Gastrocnemius medialis (tissue), 4 donors: ENCODE measurements around the gene TEX51. TPM values are rescaled to one million over a fixed set of nuclear protein-coding genes. Genes with fewer than 3 reads are reported as not detected.

Experiments
- ATAC-seq, 2 donors: fragments of 150-250 bp; one replicate each; pipeline ENCODE4 v1.9.1; 2016
- DNase-seq, 2 donors: peaks; one replicate each; pipeline ENCODE4 v3.0.0-alpha.2; 2019
- H3K27ac ChIP-seq, 4 donors: fragments of 200-600 bp; sonication (generic); 1 replicate in 1 of 4; 2 replicates in 3 of 4; pipeline ENCODE4 v1.5.1; 2016 to 2018; ENCODE audit warnings: mild to moderate bottlenecking in 2 of 4, moderate library complexity in 1 of 4
- H3K27me3 ChIP-seq, 3 donors: fragments of 200-600 bp; sonication (generic) in 2 of 3; 1 replicate in 1 of 3; 2 replicates in 2 of 3; pipeline versions ENCODE4 v1.5.1 to v1.6.0; 2016 to 2019; ENCODE audit warnings: mild to moderate bottlenecking in 1 of 3, moderate library complexity in 1 of 3
- H3K36me3 ChIP-seq, 2 donors: fragments of 200-600 bp; sonication (generic) in 1 of 2; one replicate each; pipeline ENCODE4 v1.5.1; 2017 to 2018
- H3K4me1 ChIP-seq, 2 donors: fragments of 200-600 bp; sonication (generic) in 1 of 2; one replicate each; pipeline ENCODE4 v1.5.1; 2016 to 2017; ENCODE audit warnings: mild to moderate bottlenecking in 2 of 2
- H3K4me3 ChIP-seq, 4 donors: fragments of 200-600 bp; sonication (generic) in 3 of 4; 1 replicate in 1 of 4; 2 replicates in 3 of 4; pipeline ENCODE4 v1.5.1; 2016 to 2019; ENCODE audit warnings: mild to moderate bottlenecking in 2 of 4
- H3K9me3 ChIP-seq, 3 donors: fragments of 200-600 bp; sonication (generic) in 2 of 3; 1 replicate in 1 of 3; 2 replicates in 2 of 3; pipeline ENCODE4 v1.5.1; 2016 to 2019
- POLR2A ChIP-seq, 2 donors: fragments of 450-650 bp; IDR thresholded peaks; one replicate each; pipeline ENCODE4 v1.6.1; 2017; ENCODE audit warnings: antibody characterized with exemption in 2 of 2, mild to moderate bottlenecking in 2 of 2, moderate library complexity in 2 of 2
- in situ Hi-C, 4 donors: fragments of 200-750 bp; cut with MboI; loops; one replicate each; pipeline versions ENCODE4 v1.15.0 to v1.8.0; 2017; ENCODE audit warnings: low sequenced_read_pairs in 4 of 4
- intact Hi-C: fragments of 100-400 bp; cut with DNase I; formaldehyde crosslinking; loops from one replicate; pipeline ENCODE4 v1.15.1; 2023; ENCODE audit warnings: low total_unique reads
- total RNA-seq, 4 donors: library from RNA; depleted of rRNA; stranded (reverse); fragments of >200 nt; gene quantifications; one replicate each; pipeline versions ENCODE4 v1.1.0 to v1.2.3, GENCODE V29; 2016
- TF ChIP-seq, protein P1 (sequence below), 5 experiments: fragments of 450-650 bp in 3 of 5; fragments of 200-600 bp in 2 of 5; sonication (generic) in 2 of 5; IDR thresholded peaks in 4 of 5; conservative IDR thresholded peaks in 1 of 5; 1 replicate in 4 of 5; 2 replicates in 1 of 5; pipeline ENCODE4 v1.5.1; 2016 to 2019; ENCODE audit warnings: antibody characterized with exemption in 5 of 5, mild to moderate bottlenecking in 3 of 5, moderate library complexity in 3 of 5

TEX51 gene
- total RNA-seq, 4 donors from 2014 or later, result not detected

GRCh38 chr2:126921066-126921465 lies 22.4 kb downstream of the TEX51 start:
- in situ Hi-C loops (no loop called here), intact Hi-C loops (no loop called here)
- Histone ChIP-seq H3K9me3 (no peaks in the 10 kb centered on the region), H3K27ac (no peak overlapping the region), H3K27me3 (no peaks in the 10 kb centered on the region), H3K4me3 (no peak overlapping the region), H3K36me3 (no peaks in the 10 kb centered on the region), H3K4me1 (no peaks in the 10 kb centered on the region)
- TF ChIP-seq POLR2A (IDR thresholded peaks at IDR 0.05), result no peak
- DNase-seq (no peak), ATAC-seq (no peak)

DNA sequence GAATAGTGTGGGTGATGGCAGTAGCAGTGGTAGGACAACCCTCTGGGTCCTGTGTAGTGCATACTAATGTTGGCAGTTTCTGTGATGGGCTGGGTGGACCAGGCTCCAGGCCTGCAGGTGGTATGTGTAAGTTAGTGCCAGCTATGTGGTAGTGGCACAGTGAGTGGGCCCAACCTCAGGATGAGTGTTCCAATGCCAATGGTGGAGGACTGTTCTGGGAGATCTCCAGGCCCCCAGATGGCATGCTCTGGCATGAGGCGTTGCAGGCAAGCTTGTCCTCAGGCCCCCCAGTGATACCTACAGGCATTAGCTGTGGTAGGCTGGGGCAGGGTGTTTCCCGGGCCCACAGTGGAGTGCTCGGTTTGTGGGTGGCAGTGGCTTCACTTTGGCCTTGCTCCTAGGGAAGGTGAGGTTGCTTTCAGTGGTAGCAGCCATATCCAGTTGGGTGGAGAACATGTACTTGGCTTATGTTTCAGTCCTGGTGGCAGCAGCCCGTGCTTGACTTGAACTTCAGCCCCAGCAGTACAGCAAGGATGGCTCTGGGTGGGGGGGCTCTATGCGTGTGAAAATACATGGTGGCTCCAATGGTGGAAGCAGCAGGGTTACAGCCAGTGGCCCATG lies 32.4 kb downstream of the TEX51 start:
- DNase-seq (no peak), ATAC-seq (no peak)
- Histone ChIP-seq H3K4me1 (no peaks in the 10 kb centered on the region), H3K27ac (no peak overlapping the region), H3K36me3 (no peaks in the 10 kb centered on the region), H3K27me3 (peaks cover 0 to 2% (median 0%) of the 10 kb centered on the region in 3 donors), H3K4me3 (no peak overlapping the region), H3K9me3 (no peaks in the 10 kb centered on the region)
- intact Hi-C loops, result no loop called here
- no peak for TF ChIP-seq POLR2A (IDR thresholded peaks at IDR 0.05)
- TF ChIP-seq, protein P1, sequence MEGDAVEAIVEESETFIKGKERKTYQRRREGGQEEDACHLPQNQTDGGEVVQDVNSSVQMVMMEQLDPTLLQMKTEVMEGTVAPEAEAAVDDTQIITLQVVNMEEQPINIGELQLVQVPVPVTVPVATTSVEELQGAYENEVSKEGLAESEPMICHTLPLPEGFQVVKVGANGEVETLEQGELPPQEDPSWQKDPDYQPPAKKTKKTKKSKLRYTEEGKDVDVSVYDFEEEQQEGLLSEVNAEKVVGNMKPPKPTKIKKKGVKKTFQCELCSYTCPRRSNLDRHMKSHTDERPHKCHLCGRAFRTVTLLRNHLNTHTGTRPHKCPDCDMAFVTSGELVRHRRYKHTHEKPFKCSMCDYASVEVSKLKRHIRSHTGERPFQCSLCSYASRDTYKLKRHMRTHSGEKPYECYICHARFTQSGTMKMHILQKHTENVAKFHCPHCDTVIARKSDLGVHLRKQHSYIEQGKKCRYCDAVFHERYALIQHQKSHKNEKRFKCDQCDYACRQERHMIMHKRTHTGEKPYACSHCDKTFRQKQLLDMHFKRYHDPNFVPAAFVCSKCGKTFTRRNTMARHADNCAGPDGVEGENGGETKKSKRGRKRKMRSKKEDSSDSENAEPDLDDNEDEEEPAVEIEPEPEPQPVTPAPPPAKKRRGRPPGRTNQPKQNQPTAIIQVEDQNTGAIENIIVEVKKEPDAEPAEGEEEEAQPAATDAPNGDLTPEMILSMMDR (IDR thresholded peaks at IDR 0.05 in 4 of 5, conservative IDR thresholded peaks at IDR 0.05 in 1 of 5), result no peak
- in situ Hi-C loops, result no loop called here

DNA sequence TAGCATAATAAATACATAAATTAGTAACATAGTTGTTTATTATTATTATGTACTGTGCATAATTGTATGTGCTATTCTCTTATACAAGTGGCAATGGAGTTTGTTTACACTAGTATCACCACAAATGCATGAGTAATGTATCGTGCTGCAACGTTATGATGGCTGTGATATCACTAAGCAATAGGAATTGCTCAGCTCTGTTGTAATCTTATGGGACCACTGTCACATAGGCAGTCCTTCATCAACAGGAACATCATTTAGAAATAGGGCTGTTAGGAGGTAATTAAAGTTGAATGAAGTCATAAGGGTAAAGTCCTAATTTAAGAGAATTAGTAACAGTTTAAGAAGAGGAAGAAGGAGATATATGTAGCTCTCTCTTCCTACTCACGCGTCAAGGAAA lies 33.8 kb downstream of the TEX51 start:
- intact Hi-C loops, result no loop called here
- Histone ChIP-seq H3K4me1 (no peaks in the 10 kb centered on the region), H3K9me3 (no peaks in the 10 kb centered on the region), H3K36me3 (no peaks in the 10 kb centered on the region), H3K4me3 (no peak overlapping the region), H3K27me3 (peaks cover 0 to 2% (median 0%) of the 10 kb centered on the region in 3 donors), H3K27ac (no peak overlapping the region)
- DNase-seq (no peak), ATAC-seq (no peak)
- no peak for TF ChIP-seq POLR2A (IDR thresholded peaks at IDR 0.05)
- in situ Hi-C loops, result no loop called here

DNA sequence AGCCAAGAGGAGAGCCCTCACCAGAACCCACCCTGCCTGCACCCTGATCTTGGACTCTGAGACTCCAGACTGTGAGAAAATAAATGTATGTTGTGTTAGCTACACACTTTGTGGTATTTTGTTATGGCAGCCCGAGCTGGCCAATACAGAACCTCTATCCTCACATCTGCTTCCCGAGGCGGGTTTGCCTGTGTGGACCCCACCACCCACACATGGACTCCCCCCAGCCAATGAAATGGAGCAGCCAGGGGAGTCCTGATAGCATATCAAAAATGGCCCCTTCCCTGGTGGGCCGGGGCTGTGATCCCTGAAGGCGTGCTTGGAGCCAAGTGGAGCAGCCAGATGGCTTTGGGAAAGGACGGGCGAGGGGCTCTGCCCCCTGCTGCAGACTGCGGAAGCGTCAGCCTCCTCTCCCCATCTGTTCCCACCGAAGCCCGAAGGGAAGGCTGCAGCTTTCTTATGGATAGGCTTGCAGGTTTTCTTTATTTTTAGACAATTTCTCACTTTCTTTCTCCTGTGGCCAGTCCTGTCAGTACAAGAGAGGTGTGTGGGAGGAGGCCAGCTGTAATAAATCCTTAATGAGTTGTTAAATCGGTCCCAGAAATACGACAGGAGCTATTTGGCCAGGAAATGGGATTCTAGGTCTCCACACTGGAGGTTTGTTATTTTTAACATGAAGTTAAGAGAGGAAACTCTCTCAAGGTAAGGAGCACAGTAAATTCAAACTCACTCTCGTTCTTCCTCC lies 34.4 kb downstream of the TEX51 start:
- DNase-seq (no peak), ATAC-seq (no peak)
- intact Hi-C loops, result no loop called here
- Histone ChIP-seq H3K4me1 (no peaks in the 10 kb centered on the region), H3K27me3 (peaks cover 0 to 2% (median 0%) of the 10 kb centered on the region in 3 donors), H3K27ac (no peak overlapping the region), H3K4me3 (no peak overlapping the region), H3K36me3 (no peaks in the 10 kb centered on the region), H3K9me3 (no peaks in the 10 kb centered on the region)
- TF ChIP-seq POLR2A (IDR thresholded peaks at IDR 0.05), result no peak
- TF ChIP-seq, protein P1 (IDR thresholded peaks at IDR 0.05 in 4 of 5, conservative IDR thresholded peaks at IDR 0.05 in 1 of 5), result no peak
- in situ Hi-C loops, result no loop called here

GRCh38 chr2:126933711-126934091 lies 35.0 kb downstream of the TEX51 start:
- no peak for ATAC-seq
- intact Hi-C loops, result no loop called here

More at GRCh38 chr2:126933711-126934091, 35.0 kb downstream of the TEX51 start:
- in situ Hi-C loops, result no loop called here
- Histone ChIP-seq H3K27ac (no peak overlapping the region), H3K4me1 (no peaks in the 10 kb centered on the region), H3K27me3 (peaks cover 0 to 2% (median 0%) of the 10 kb centered on the region in 3 donors), H3K4me3 (no peak overlapping the region), H3K36me3 (no peaks in the 10 kb centered on the region), H3K9me3 (no peaks in the 10 kb centered on the region)
- TF ChIP-seq POLR2A (IDR thresholded peaks at IDR 0.05), result no peak
- TF ChIP-seq, protein P1 (IDR thresholded peaks at IDR 0.05 in 4 of 5, conservative IDR thresholded peaks at IDR 0.05 in 1 of 5), result no peak
- no peak for DNase-seq
